Measurements from ENCODE around the gene AOC3. TPM values are rescaled to one million over a fixed set of nuclear protein-coding genes. Genes with fewer than 3 reads are reported as not detected.

AOC3 gene
- total and polyA plus RNA-seq, 4 donors, result 2.0 to 18.2 (median 4.7) TPM

GRCh38 chr17:42844271-42844670, 6.7 kb upstream of the AOC3 start, which contains the start of gene AOC2:
TSS of gene AOC2 (plus strand) at chr17:42844580. CDS start at chr17:42844627, 47 bp downstream.
- WGBS, result 84% methylated on average over 4 of the region's 4 CpGs
- Histone ChIP-seq H3K36me3 (ENCODE audit: control insufficient read depth in 4 of 4, insufficient read depth in 3 of 4, low read depth in 1 of 4, low read length in 3 of 4) (peaks cover 13 to 49% (median 29%) of the 10 kb centered on the region in 4 donors), H3K4me1 (ENCODE audit: control insufficient read depth in 4 of 4, insufficient read depth in 4 of 4, low read length in 3 of 4) (peaks cover 0 to 11% (median 5%) of the 10 kb centered on the region in 4 donors), H3K27ac (ENCODE audit: low read depth in 1 of 2, low read length in 2 of 2) (no peak within 1 kb of the TSS), H3K27me3 (ENCODE audit: control insufficient read depth in 4 of 4, insufficient read depth in 4 of 4, low read length in 3 of 4) (no peaks in the 10 kb centered on the region), H3K4me3 (ENCODE audit: low read depth in 1 of 3, low read length in 3 of 3) (no peak within 1 kb of the TSS), H3K9me3 (ENCODE audit: control insufficient read depth in 4 of 4, low read length in 3 of 4) (no peaks in the 10 kb centered on the region), H3K9ac (ENCODE audit: low read depth in 1 of 2, low read length in 2 of 2) (no peak within 1 kb of the TSS)
- no peak for DNase-seq (ENCODE audit: low spot score)
- TF ChIP-seq YY1 (IDR thresholded peaks at IDR 0.05), result no peak
- TF ChIP-seq CTCF (IDR thresholded peaks at IDR 0.05; ENCODE audit: low read depth, low read length, missing input control), result no peak
- TF ChIP-seq JUND (IDR thresholded peaks at IDR 0.05), result no peak
- no peak for TF ChIP-seq MAX (IDR thresholded peaks at IDR 0.05)
- no peak for TF ChIP-seq HNF4G (IDR thresholded peaks at IDR 0.05)
- TF ChIP-seq HNF4A (conservative IDR thresholded peaks at IDR 0.05), result no peak
- TF ChIP-seq EGR1 (IDR thresholded peaks at IDR 0.05; ENCODE audit: low read depth in 2 of 2), result no peak
- TF ChIP-seq RAD21 (IDR thresholded peaks at IDR 0.05), result no peak

GRCh38 chr17:42844761-42845555, 6.0 kb upstream of the AOC3 start:
- WGBS, result 93% methylated on average over 24 of the region's 24 CpGs
- no peak for DNase-seq (ENCODE audit: low spot score)
- Histone ChIP-seq H3K27me3 (ENCODE audit: control insufficient read depth in 4 of 4, insufficient read depth in 4 of 4, low read length in 3 of 4) (no peaks in the 10 kb centered on the region), H3K27ac (ENCODE audit: low read depth in 1 of 2, low read length in 2 of 2) (no peak overlapping the region), H3K4me1 (ENCODE audit: control insufficient read depth in 4 of 4, insufficient read depth in 4 of 4, low read length in 3 of 4) (peaks cover 0 to 18% (median 12%) of the 10 kb centered on the region in 4 donors), H3K9ac (ENCODE audit: low read depth in 1 of 2, low read length in 2 of 2) (no peak overlapping the region), H3K4me3 (ENCODE audit: low read depth in 1 of 3, low read length in 3 of 3) (no peak overlapping the region), H3K36me3 (ENCODE audit: control insufficient read depth in 4 of 4, insufficient read depth in 3 of 4, low read depth in 1 of 4, low read length in 3 of 4) (peaks cover 12 to 45% (median 25%) of the 10 kb centered on the region in 4 donors), H3K9me3 (ENCODE audit: control insufficient read depth in 4 of 4, low read length in 3 of 4) (no peaks in the 10 kb centered on the region)
- no peak for TF ChIP-seq ATF3 (IDR thresholded peaks at IDR 0.05)
- TF ChIP-seq HNF4G (IDR thresholded peaks at IDR 0.05), result no peak
- no peak for TF ChIP-seq MAX (IDR thresholded peaks at IDR 0.05)
- TF ChIP-seq RAD21 (IDR thresholded peaks at IDR 0.05), result no peak
- no peak for TF ChIP-seq JUND (IDR thresholded peaks at IDR 0.05)
- no peak for TF ChIP-seq FOXA1 (IDR thresholded peaks at IDR 0.05)
- TF ChIP-seq SP1 (IDR thresholded peaks at IDR 0.05), result no peak
- no peak for TF ChIP-seq RXRA (IDR thresholded peaks at IDR 0.05)
- TF ChIP-seq REST (IDR thresholded peaks at IDR 0.05), result no peak
- TF ChIP-seq TAF1 (conservative IDR thresholded peaks at IDR 0.05), result no peak
- no peak for TF ChIP-seq HNF4A (conservative IDR thresholded peaks at IDR 0.05)
- TF ChIP-seq GABPA (IDR thresholded peaks at IDR 0.05 in 1 of 2, conservative IDR thresholded peaks at IDR 0.05 in 1 of 2), result no peak

Measured in liver (tissue), 9 donors.